PFSK-1 (cell line): ENCODE measurements around the gene BMAL2.

Source experiments
- FOXP2 ChIP-seq: optimal IDR thresholded peaks from 2 replicates; pipeline ENCODE3; 2011; ENCODE audit warnings: borderline replicate concordance, control low read depth, inconsistent platforms; ENCODE audit not compliant: insufficient read depth; ENCODE audit errors: extremely low read length, extremely low read depth
- POLR2AphosphoS5 ChIP-seq: IDR thresholded peaks from 2 replicates; pipeline ENCODE4 v1.6.1; 2012; ENCODE audit warnings: low read depth, mild to moderate bottlenecking, control low read depth, low read length, moderate library complexity
- SIN3A ChIP-seq: IDR thresholded peaks from 2 replicates; pipeline ENCODE4 v1.6.1; 2012; ENCODE audit warnings: mild to moderate bottlenecking, low read length, moderate library complexity, borderline replicate concordance; ENCODE audit not compliant: insufficient read depth
- TAF1 ChIP-seq: IDR thresholded peaks from 2 replicates; pipeline ENCODE4 v1.6.1; 2012; ENCODE audit warnings: low read length, control low read depth, borderline replicate concordance; ENCODE audit not compliant: insufficient read depth
- TF ChIP-seq, protein P1 (sequence below), 2 experiments: IDR thresholded peaks; 2 replicates each; pipeline versions ENCODE4 v1.6.1 to v1.8.0; 2011 to 2012; ENCODE audit warnings: low read depth in 2 of 2, low read length in 2 of 2, control low read depth in 1 of 2, inconsistent platforms in 1 of 2, mild to moderate bottlenecking in 1 of 2, moderate library complexity in 1 of 2; ENCODE audit not compliant: insufficient read depth in 1 of 2

DNA sequence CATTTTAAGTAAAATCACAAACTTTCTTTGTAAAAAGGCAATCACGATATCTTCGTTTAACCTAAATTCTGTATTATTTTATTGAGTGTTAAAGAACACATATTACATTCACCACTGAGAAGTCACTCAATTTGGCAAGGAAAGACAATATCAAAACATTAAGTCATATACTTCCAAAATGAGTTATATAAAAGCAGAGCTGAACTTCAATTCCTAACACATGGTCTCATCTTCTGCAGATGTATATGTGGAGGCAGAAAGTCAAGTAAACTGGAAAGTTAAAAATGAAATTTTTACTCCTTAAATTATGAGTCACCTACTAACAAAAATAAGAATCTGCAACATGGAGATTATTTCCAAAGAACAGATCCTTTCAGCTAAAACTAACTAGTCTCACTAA is 28.7 kb downstream of the BMAL2 start:
- TF ChIP-seq TAF1, result no peak
- TF ChIP-seq POLR2AphosphoS5, result no peak
- TF ChIP-seq FOXP2, result no peak
- TF ChIP-seq, protein P1, sequence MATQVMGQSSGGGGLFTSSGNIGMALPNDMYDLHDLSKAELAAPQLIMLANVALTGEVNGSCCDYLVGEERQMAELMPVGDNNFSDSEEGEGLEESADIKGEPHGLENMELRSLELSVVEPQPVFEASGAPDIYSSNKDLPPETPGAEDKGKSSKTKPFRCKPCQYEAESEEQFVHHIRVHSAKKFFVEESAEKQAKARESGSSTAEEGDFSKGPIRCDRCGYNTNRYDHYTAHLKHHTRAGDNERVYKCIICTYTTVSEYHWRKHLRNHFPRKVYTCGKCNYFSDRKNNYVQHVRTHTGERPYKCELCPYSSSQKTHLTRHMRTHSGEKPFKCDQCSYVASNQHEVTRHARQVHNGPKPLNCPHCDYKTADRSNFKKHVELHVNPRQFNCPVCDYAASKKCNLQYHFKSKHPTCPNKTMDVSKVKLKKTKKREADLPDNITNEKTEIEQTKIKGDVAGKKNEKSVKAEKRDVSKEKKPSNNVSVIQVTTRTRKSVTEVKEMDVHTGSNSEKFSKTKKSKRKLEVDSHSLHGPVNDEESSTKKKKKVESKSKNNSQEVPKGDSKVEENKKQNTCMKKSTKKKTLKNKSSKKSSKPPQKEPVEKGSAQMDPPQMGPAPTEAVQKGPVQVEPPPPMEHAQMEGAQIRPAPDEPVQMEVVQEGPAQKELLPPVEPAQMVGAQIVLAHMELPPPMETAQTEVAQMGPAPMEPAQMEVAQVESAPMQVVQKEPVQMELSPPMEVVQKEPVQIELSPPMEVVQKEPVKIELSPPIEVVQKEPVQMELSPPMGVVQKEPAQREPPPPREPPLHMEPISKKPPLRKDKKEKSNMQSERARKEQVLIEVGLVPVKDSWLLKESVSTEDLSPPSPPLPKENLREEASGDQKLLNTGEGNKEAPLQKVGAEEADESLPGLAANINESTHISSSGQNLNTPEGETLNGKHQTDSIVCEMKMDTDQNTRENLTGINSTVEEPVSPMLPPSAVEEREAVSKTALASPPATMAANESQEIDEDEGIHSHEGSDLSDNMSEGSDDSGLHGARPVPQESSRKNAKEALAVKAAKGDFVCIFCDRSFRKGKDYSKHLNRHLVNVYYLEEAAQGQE (IDR thresholded peaks at IDR 0.05; ENCODE audit: insufficient read depth in 1 of 2, low read depth in 2 of 2, low read length in 2 of 2), result no peak
- no peak for TF ChIP-seq SIN3A
